Stomach (tissue), 9 donors: ENCODE results near the gene XRCC5. TPM values are rescaled to one million over a fixed set of nuclear protein-coding genes. Genes with fewer than 3 reads are reported as not detected.

Source experiments
- DNase-seq, 2 donors: peaks; one replicate each; pipeline versions ENCODE4 v3.0.0 to v3.0.0-alpha.2; 2013 to 2019
- H3K27ac ChIP-seq, 5 donors: fragments of 200-600 bp in 4 of 5; sonication (generic) in 4 of 5; one replicate each; pipeline ENCODE4 v1.5.1; 2013 to 2019; ENCODE audit warnings: mild to moderate bottlenecking in 1 of 5, moderate library complexity in 1 of 5
- H3K27me3 ChIP-seq, 3 donors: fragments of 200-600 bp; sonication (generic); one replicate each; pipeline ENCODE4 v1.5.1; 2017 to 2019; ENCODE audit warnings: mixed run types in 1 of 3
- H3K36me3 ChIP-seq, 4 donors: fragments of 200-600 bp; sonication (generic); 1 replicate in 3 of 4; 2 replicates in 1 of 4; pipeline ENCODE4 v1.5.1; 2016 to 2019
- H3K4me1 ChIP-seq, 4 donors: fragments of 200-600 bp; sonication (generic); one replicate each; pipeline ENCODE4 v1.5.1; 2016 to 2019
- H3K4me3 ChIP-seq, 4 donors: fragments of 200-600 bp; sonication (generic) in 3 of 4; one replicate each; pipeline ENCODE4 v1.5.1; 2016 to 2019; ENCODE audit warnings: mild to moderate bottlenecking in 1 of 4
- H3K9me3 ChIP-seq, 4 donors: fragments of 200-600 bp; sonication (generic); one replicate each; pipeline ENCODE4 v1.5.1; 2016 to 2019
- CTCF ChIP-seq, 7 experiments: fragments of 450-650 bp in 4 of 7; fragments of 200-600 bp in 3 of 7; sonication (generic) in 3 of 7; IDR thresholded peaks; one replicate each; pipeline ENCODE4 v1.5.1; 2016 to 2019; ENCODE audit warnings: antibody characterized with exemption in 7 of 7, control low read depth in 2 of 7, mild to moderate bottlenecking in 1 of 7
- EP300 ChIP-seq: sonication (generic); formaldehyde crosslinking; IDR thresholded peaks from one replicate; pipeline ENCODE4 v1.6.1; 2017; ENCODE audit warnings: antibody characterized with exemption
- POLR2A ChIP-seq, 4 donors: fragments of 450-650 bp; IDR thresholded peaks; one replicate each; pipeline ENCODE4 v1.6.1; 2016; ENCODE audit warnings: antibody characterized with exemption in 4 of 4, control low read depth in 2 of 4, mild to moderate bottlenecking in 1 of 4, moderate library complexity in 1 of 4
- POLR2AphosphoS5 ChIP-seq, 3 donors: sonication (generic); formaldehyde crosslinking; IDR thresholded peaks; one replicate each; pipeline ENCODE4 v1.6.1; 2016; ENCODE audit warnings: antibody characterized with exemption in 3 of 3
- WGBS, 5 donors: extraction: QIAGEN DNeasy Blood & Tissue Kit in 3 of 5; methylation state at CpG; one replicate each; pipeline versions ENCODE4 v1.1.5 to v1.1.7; 2013 to 2018; 5-methylcytosine and 5-hydroxymethylcytosine counted together
- intact Hi-C: fragments of 100-400 bp; cut with DNase I; formaldehyde crosslinking; loops from one replicate; pipeline ENCODE4 v1.15.1; 2023; ENCODE audit warnings: low total_unique reads
- polyA plus RNA-seq, 3 donors: library from polyadenylated mRNA; stranded (reverse); fragments of 200-250 nt; gene quantifications; one replicate each; pipeline ENCODE4 v1.2.3, GENCODE V29; 2013
- total RNA-seq, 5 donors: library from RNA; depleted of rRNA; stranded (reverse); fragments of >200 nt; gene quantifications; one replicate each; pipeline versions ENCODE4 v1.1.0 to v1.2.3, GENCODE V29; 2014 to 2016
- donor health status: healthy with polysubstance abuse.
- donor health status: Bipolar disorder and iron deficiency.
- donor health status: healthy.

XRCC5 gene
- total and polyA plus RNA-seq, 8 donors = 70.2 to 302 (median 92.9) TPM

GRCh38 chr2:216216951-216217903 lies 108.1 kb downstream of the XRCC5 start:
- TF ChIP-seq POLR2AphosphoS5 (IDR thresholded peaks at IDR 0.05) (no peak), POLR2A (IDR thresholded peaks at IDR 0.05) (no peak), CTCF (IDR thresholded peaks at IDR 0.05) (no peak), EP300 (no peak)
- H3K4me3 ChIP-seq = no peak overlapping the region
- H3K4me1 ChIP-seq = peaks cover 0 to 4% (median 0%) of the 10 kb centered on the region in 4 donors
- no peaks in the 10 kb centered on the region for H3K9me3 ChIP-seq
- WGBS, 5 donors = 65 to 80% (median 71%) methylated on average over 7 of the region's 7 CpGs
- no peaks in the 10 kb centered on the region for H3K27me3 ChIP-seq
- H3K27ac ChIP-seq = peak overlapping the region in 2 of 5 donors; percentile 5 to 7
- peaks cover 0 to 11% (median 0%) of the 10 kb centered on the region in 4 donors for H3K36me3 ChIP-seq
- intact Hi-C loops = no loop called here
- DNase-seq = no peak

GRCh38 chr2:216217904-216218260 lies 108.7 kb downstream of the XRCC5 start:
- Histone ChIP-seq H3K4me1 (peaks cover 0 to 4% (median 0%) of the 10 kb centered on the region in 4 donors), H3K36me3 (peaks cover 0 to 11% (median 0%) of the 10 kb centered on the region in 4 donors), H3K9me3 (no peaks in the 10 kb centered on the region), H3K27me3 (no peaks in the 10 kb centered on the region), H3K4me3 (no peak overlapping the region), H3K27ac (peak overlapping the region in 2 of 5 donors; percentile 5 to 7)
- intact Hi-C loops = no loop called here
- TF ChIP-seq EP300 = no peak
- no peak for TF ChIP-seq CTCF (IDR thresholded peaks at IDR 0.05)
- no peak for TF ChIP-seq POLR2AphosphoS5 (IDR thresholded peaks at IDR 0.05)
- 72 to 84% (median 80%) methylated on average over 2 of the region's 2 CpGs for WGBS, 5 donors
- DNase-seq = no peak

GRCh38 chr2:216219861-216220260 lies 110.7 kb downstream of the XRCC5 start:
- TF ChIP-seq POLR2AphosphoS5 (IDR thresholded peaks at IDR 0.05) (no peak), CTCF (IDR thresholded peaks at IDR 0.05) (no peak)
- Histone ChIP-seq H3K4me3 (no peak overlapping the region), H3K27me3 (no peaks in the 10 kb centered on the region), H3K9me3 (no peaks in the 10 kb centered on the region), H3K36me3 (peaks cover 0 to 11% (median 0%) of the 10 kb centered on the region in 4 donors), H3K27ac (no peak overlapping the region), H3K4me1 (peaks cover 0 to 4% (median 0%) of the 10 kb centered on the region in 4 donors)
- 84 to 94% (median 89%) methylated on average over 6 of the region's 6 CpGs for WGBS, 5 donors
- no peak for DNase-seq
- intact Hi-C loops = no loop called here

GRCh38 chr2:216220976-216221375 lies 111.8 kb downstream of the XRCC5 start:
- no peak overlapping the region for H3K27ac ChIP-seq
- H3K4me3 ChIP-seq = no peak overlapping the region
- no peak for TF ChIP-seq CTCF (IDR thresholded peaks at IDR 0.05)
- TF ChIP-seq POLR2AphosphoS5 (IDR thresholded peaks at IDR 0.05) = no peak
- no peak for TF ChIP-seq POLR2A (IDR thresholded peaks at IDR 0.05)
- TF ChIP-seq EP300 = no peak
- no peak for DNase-seq
- no peaks in the 10 kb centered on the region for H3K9me3 ChIP-seq
- H3K4me1 ChIP-seq = peaks cover 0 to 4% (median 0%) of the 10 kb centered on the region in 4 donors
- peaks cover 0 to 11% (median 0%) of the 10 kb centered on the region in 4 donors for H3K36me3 ChIP-seq
- 84 to 89% (median 87%) methylated on average over 4 of the region's 4 CpGs for WGBS, 5 donors
- intact Hi-C loops = no loop called here
- no peaks in the 10 kb centered on the region for H3K27me3 ChIP-seq
